G401 (cell line): Measurements from ENCODE around the gene TH. TPM values are rescaled to one million over a fixed set of nuclear protein-coding genes. Genes with fewer than 3 reads are reported as not detected.
A peak's percentile ranks its signal among the peaks of the same experiment; 100 is the strongest.
"Not testable (repeated sequence)": the region's sequence is repeated elsewhere in the genome, so short reads cannot be mapped to it uniquely, and the experiment has no call there.

Experiments
- DNase-seq: peaks from one replicate; pipeline ENCODE4 v3.0.0-alpha.2; 2015; ENCODE audit warnings: low spot score
- in situ Hi-C: cut with HindIII; loops from 2 replicates; pipeline ENCODE4 v1.10.0; 2016; ENCODE audit warnings: low sequenced_read_pairs, mixed read lengths
- total RNA-seq: library from RNA; depleted of rRNA; stranded (reverse); fragments of >200 nt; shearing (Covaris generic); gene quantifications from 2 replicates; pipeline ENCODE4 v1.2.3, GENCODE V29; 2014

Gene TH
- total RNA-seq, 1 experiment from 2014 or later: not detected

- in situ Hi-C loops: no loop called here
These were observed 27.2 kb upstream of the TH start for GRCh38 chr11:2198621-2199365.

GRCh38 chr11:2197771-2198520 lies 26.3 kb upstream of the TH start:
- in situ Hi-C loops: no loop called here
- DNase-seq: no peak

More at GRCh38 chr11:2198621-2199365, 27.2 kb upstream of the TH start:
- DNase-seq: no peak

GRCh38 chr11:2196970-2197770 lies 25.6 kb upstream of the TH start:
- DNase-seq: peak; percentile 73
- in situ Hi-C loops: no loop called here

GRCh38 chr11:2195756-2196088 lies 24.1 kb upstream of the TH start:
- DNase-seq: no peak
- in situ Hi-C loops: no loop called here

- in situ Hi-C loops: no loop called here
- no peak for DNase-seq
These were observed 23.5 kb upstream of the TH start for GRCh38 chr11:2194877-2195755.

GRCh38 chr11:2193888-2194595 lies 22.4 kb upstream of the TH start:
- DNase-seq, in situ Hi-C loops: not testable (repeated sequence)

GRCh38 chr11:2193099-2193887 lies 21.7 kb upstream of the TH start:
- in situ Hi-C loops: no loop called here
- DNase-seq: no peak

- in situ Hi-C loops: no loop called here
- no peak for DNase-seq
These were observed 20.8 kb upstream of the TH start for GRCh38 chr11:2192435-2192834.

GRCh38 chr11:2191883-2192282 lies 20.3 kb upstream of the TH start:
- DNase-seq: no peak
- in situ Hi-C loops: no loop called here

GRCh38 chr11:2190657-2191471 lies 19.2 kb upstream of the TH start:
- DNase-seq: no peak
- in situ Hi-C loops: no loop called here

GRCh38 chr11:2189938-2190656 lies 18.5 kb upstream of the TH start:
- in situ Hi-C loops: no loop called here
- DNase-seq: no peak

- DNase-seq: no peak
- in situ Hi-C loops: no loop called here
These were observed 17.1 kb upstream of the TH start for GRCh38 chr11:2188745-2189144.

GRCh38 chr11:2187280-2187707 lies 15.7 kb upstream of the TH start:
- DNase-seq: no peak
- in situ Hi-C loops: no loop called here

GRCh38 chr11:2186669-2187279 lies 15.2 kb upstream of the TH start:
- in situ Hi-C loops: no loop called here

GRCh38 chr11:2185324-2186085 lies 13.9 kb upstream of the TH start:
- no peak for DNase-seq
- in situ Hi-C loops: no loop called here

More at GRCh38 chr11:2186669-2187279, 15.2 kb upstream of the TH start:
- peak; percentile 8 for DNase-seq
